CD4-positive, alpha-beta T cell treated with Interleukin-4 for 4 hours (primary cell): ENCODE results near the gene ITGA1.

ENCODE experiments used
- DNase-seq: peaks from one replicate; pipeline ENCODE4 v3.0.0-alpha.2; 2020

Gene ITGA1

GRCh38 chr5:52772668-52773067 is 15.0 kb upstream of the ITGA1 start:
- no peak for DNase-seq

- no peak for DNase-seq
Observed at GRCh38 chr5:52773342-52773741, 14.4 kb upstream of the ITGA1 start.

GRCh38 chr5:52774005-52774410 is 13.7 kb upstream of the ITGA1 start:
- no peak for DNase-seq

GRCh38 chr5:52776116-52776515 is 11.6 kb upstream of the ITGA1 start:
- peak; percentile 85 for DNase-seq

GRCh38 chr5:52777186-52777585 is 10.5 kb upstream of the ITGA1 start:
- no peak for DNase-seq

- no peak for DNase-seq
Observed at GRCh38 chr5:52778781-52779180, 8.9 kb upstream of the ITGA1 start.

- no peak for DNase-seq
Observed at GRCh38 chr5:52779213-52779612, 8.5 kb upstream of the ITGA1 start.

- no peak for DNase-seq
Observed at GRCh38 chr5:52783226-52783959, 4.3 kb upstream of the ITGA1 start.

- no peak for DNase-seq
Observed at GRCh38 chr5:52784737-52785136, 3.0 kb upstream of the ITGA1 start.

GRCh38 chr5:52786391-52786790 is 1.3 kb upstream of the ITGA1 start:
- DNase-seq: no peak

GRCh38 chr5:52786949-52787599 is 642 bp upstream of the ITGA1 start:
- DNase-seq: peak; percentile 64

- no peak for DNase-seq
Observed at GRCh38 chr5:52788505-52788821, 747 bp downstream of the ITGA1 start.

- no peak for DNase-seq
Observed at GRCh38 chr5:52789378-52789777, 1.7 kb downstream of the ITGA1 start.

GRCh38 chr5:52789851-52790250 is 2.1 kb downstream of the ITGA1 start:
- no peak for DNase-seq

GRCh38 chr5:52791366-52791765 is 3.6 kb downstream of the ITGA1 start:
- no peak for DNase-seq

GRCh38 chr5:52794519-52794918 is 6.8 kb downstream of the ITGA1 start:
- no peak for DNase-seq

GRCh38 chr5:52796031-52796430 is 8.3 kb downstream of the ITGA1 start:
- DNase-seq: no peak

GRCh38 chr5:52796516-52797103 is 8.9 kb downstream of the ITGA1 start:
- no peak for DNase-seq

GRCh38 chr5:52798938-52799337 is 11.2 kb downstream of the ITGA1 start:
- no peak for DNase-seq

GRCh38 chr5:52799358-52799982 is 11.8 kb downstream of the ITGA1 start:
- DNase-seq: no peak

- DNase-seq: peak; percentile 93
Observed at GRCh38 chr5:52799983-52800393, 12.3 kb downstream of the ITGA1 start.

GRCh38 chr5:52800394-52801213 is 12.9 kb downstream of the ITGA1 start:
- peak; percentile 60 for DNase-seq

GRCh38 chr5:52801329-52801728 is 13.6 kb downstream of the ITGA1 start:
- DNase-seq: no peak
